Hepatocyte (in vitro differentiated cells): ENCODE data around the gene CALML6. TPM values are rescaled to one million over a fixed set of nuclear protein-coding genes. Genes with fewer than 3 reads are reported as not detected.

Source experiments
- DNase-seq: peaks from one replicate; pipeline ENCODE4 v3.0.0-alpha.2; 2016; ENCODE audit warnings: low spot score
- H2AFZ ChIP-seq: fragments of 200-600 bp; sonication (generic); 2 replicates; pipeline ENCODE4 v1.6.0; 2016; ENCODE audit warnings: antibody characterized with exemption, mild to moderate bottlenecking
- H3K27ac ChIP-seq: fragments of 200-600 bp; sonication (generic); 2 replicates; pipeline ENCODE4 v1.5.1; 2016; ENCODE audit warnings: mild to moderate bottlenecking
- H3K27me3 ChIP-seq: fragments of 200-600 bp; sonication (generic); 2 replicates; pipeline ENCODE4 v1.6.1; 2016
- H3K36me3 ChIP-seq: fragments of 200-600 bp; sonication (generic); replicated peaks from 2 replicates; pipeline ENCODE4 v1.5.1; 2016; ENCODE audit warnings: low read depth; ENCODE audit not compliant: insufficient read depth
- H3K4me1 ChIP-seq: fragments of 200-600 bp; sonication (generic); 2 replicates; pipeline ENCODE4 v1.5.1; 2016; ENCODE audit warnings: mild to moderate bottlenecking, moderate library complexity; ENCODE audit not compliant: insufficient read depth
- H3K4me2 ChIP-seq: fragments of 200-600 bp; sonication (generic); 2 replicates; pipeline ENCODE4 v1.6.0; 2016
- H3K4me3 ChIP-seq: fragments of 200-600 bp; sonication (generic); 2 replicates; pipeline ENCODE4 v1.5.1; 2016; ENCODE audit warnings: mild to moderate bottlenecking
- H3K79me2 ChIP-seq: fragments of 200-600 bp; sonication (generic); 2 replicates; pipeline ENCODE4 v1.6.0; 2017; ENCODE audit warnings: mild to moderate bottlenecking
- H3K9me2 ChIP-seq: fragments of 200-600 bp; sonication (generic); replicated peaks from 2 replicates; pipeline ENCODE4 v1.6.0; 2017; ENCODE audit warnings: mild to moderate bottlenecking; ENCODE audit not compliant: insufficient read depth
- H3K9me3 ChIP-seq: fragments of 200-600 bp; sonication (generic); 2 replicates; pipeline ENCODE4 v1.5.1; 2016; ENCODE audit warnings: low read depth, mild to moderate bottlenecking
- H4K20me1 ChIP-seq: fragments of 200-600 bp; sonication (generic); 2 replicates; pipeline ENCODE4 v1.6.0; 2016; ENCODE audit warnings: mild to moderate bottlenecking; ENCODE audit not compliant: insufficient read depth, poor library complexity, severe bottlenecking
- EZH2 ChIP-seq: fragments of 200-600 bp; sonication (generic); IDR thresholded peaks from 2 replicates; pipeline ENCODE4 v1.6.1; 2016; ENCODE audit warnings: antibody characterized with exemption, mild to moderate bottlenecking, borderline replicate concordance
- EZH2phosphoT487 ChIP-seq: fragments of 200-600 bp; sonication (generic); IDR thresholded peaks from one replicate; pipeline ENCODE4 v1.6.1; 2018; ENCODE audit warnings: antibody characterized with exemption, mild to moderate bottlenecking, low read depth, moderate library complexity; ENCODE audit not compliant: unreplicated experiment, severe bottlenecking
- WGBS: methylation state at CpG from one replicate; pipeline ENCODE4 v1.1.6; 2016; ENCODE audit warnings: low lambda C conversion rate; ENCODE audit errors: missing lambda C conversion rate; 5-methylcytosine and 5-hydroxymethylcytosine counted together
- polyA plus RNA-seq: library from polyadenylated mRNA; unstranded; fragments of >200 nt; fragmentation: Nextera tagmentation; extraction: Ambion mirVana; gene quantifications from 2 replicates; pipeline ENCODE4 v1.2.1, GENCODE V29; 2016
- total RNA-seq: library from RNA; depleted of rRNA; stranded (reverse); fragments of >200 nt; gene quantifications from 2 replicates; pipeline ENCODE4 v1.2.3, GENCODE V29; 2014
- TF ChIP-seq, protein P1 (sequence below): fragments of 200-600 bp; sonication (generic); IDR thresholded peaks from 2 replicates; pipeline ENCODE4 v1.5.1; 2016; ENCODE audit warnings: antibody characterized with exemption, mild to moderate bottlenecking; ENCODE audit not compliant: poor library complexity

Gene CALML6
- total and polyA plus RNA-seq, 2 experiments from 2014 or later: 0.33 to 0.53 TPM

- no peak overlapping the region for H2AFZ ChIP-seq
- H3K9me3 ChIP-seq: no peaks in the 10 kb centered on the region
- H3K79me2 ChIP-seq: no peaks in the 10 kb centered on the region
- WGBS: 92% methylated on average over 39 of the region's 45 CpGs
- no peak for DNase-seq
- H3K4me3 ChIP-seq: no peak overlapping the region
- H3K9me2 ChIP-seq: no peaks in the 10 kb centered on the region
- no peak overlapping the region for H3K4me2 ChIP-seq
- no peaks in the 10 kb centered on the region for H4K20me1 ChIP-seq
- H3K36me3 ChIP-seq: no peaks in the 10 kb centered on the region
- H3K4me1 ChIP-seq: no peaks in the 10 kb centered on the region
- no peak for TF ChIP-seq EZH2
- no peak for TF ChIP-seq EZH2phosphoT487
- TF ChIP-seq, protein P1, sequence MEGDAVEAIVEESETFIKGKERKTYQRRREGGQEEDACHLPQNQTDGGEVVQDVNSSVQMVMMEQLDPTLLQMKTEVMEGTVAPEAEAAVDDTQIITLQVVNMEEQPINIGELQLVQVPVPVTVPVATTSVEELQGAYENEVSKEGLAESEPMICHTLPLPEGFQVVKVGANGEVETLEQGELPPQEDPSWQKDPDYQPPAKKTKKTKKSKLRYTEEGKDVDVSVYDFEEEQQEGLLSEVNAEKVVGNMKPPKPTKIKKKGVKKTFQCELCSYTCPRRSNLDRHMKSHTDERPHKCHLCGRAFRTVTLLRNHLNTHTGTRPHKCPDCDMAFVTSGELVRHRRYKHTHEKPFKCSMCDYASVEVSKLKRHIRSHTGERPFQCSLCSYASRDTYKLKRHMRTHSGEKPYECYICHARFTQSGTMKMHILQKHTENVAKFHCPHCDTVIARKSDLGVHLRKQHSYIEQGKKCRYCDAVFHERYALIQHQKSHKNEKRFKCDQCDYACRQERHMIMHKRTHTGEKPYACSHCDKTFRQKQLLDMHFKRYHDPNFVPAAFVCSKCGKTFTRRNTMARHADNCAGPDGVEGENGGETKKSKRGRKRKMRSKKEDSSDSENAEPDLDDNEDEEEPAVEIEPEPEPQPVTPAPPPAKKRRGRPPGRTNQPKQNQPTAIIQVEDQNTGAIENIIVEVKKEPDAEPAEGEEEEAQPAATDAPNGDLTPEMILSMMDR: no peak
- no peaks in the 10 kb centered on the region for H3K27me3 ChIP-seq
- H3K27ac ChIP-seq: no peak overlapping the region
Measured at GRCh38 chr1:1942753-1943656, 27.9 kb downstream of the CALML6 start.

DNA sequence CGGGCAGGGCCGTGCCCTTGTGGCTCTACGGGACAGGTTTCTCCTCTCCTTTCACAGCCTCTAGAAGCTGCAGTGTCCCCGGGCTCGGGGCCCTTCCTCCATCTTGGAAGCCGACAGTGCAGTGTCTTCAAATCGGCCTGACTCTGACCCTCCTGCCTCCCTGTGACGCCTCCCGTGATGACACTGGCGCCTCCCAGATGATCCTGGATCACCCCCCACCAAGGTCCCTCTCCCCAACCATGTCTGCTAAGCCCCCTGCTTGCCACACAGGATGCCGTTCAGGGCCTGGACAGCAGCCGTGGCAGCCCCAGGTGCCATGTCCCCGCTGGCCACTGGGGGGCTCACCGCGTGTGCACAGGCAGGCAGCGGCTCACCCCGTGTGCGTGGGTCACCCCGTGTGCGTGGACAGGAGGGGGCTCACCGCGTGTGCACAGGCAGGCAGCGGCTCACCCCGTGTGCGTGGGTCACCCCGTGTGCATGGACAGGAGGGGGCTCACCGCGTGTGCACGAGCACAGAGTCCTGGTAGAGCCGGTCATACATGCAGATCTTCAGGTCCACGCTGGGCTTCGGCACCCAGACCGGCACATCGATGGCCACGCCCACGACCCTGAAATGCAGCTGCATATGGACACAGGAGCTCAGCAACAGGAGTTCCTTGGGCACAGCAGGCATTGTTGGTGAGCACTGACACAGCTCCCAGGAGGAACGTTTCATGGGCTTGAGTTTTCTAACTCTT, 28.9 kb downstream of the CALML6 start:
- H4K20me1 ChIP-seq: no peaks in the 10 kb centered on the region
- H3K4me2 ChIP-seq: peak overlapping the region; percentile 93
- peak; percentile 78 for DNase-seq
- no peak overlapping the region for H3K27ac ChIP-seq
- no peak overlapping the region for H3K4me3 ChIP-seq
- no peaks in the 10 kb centered on the region for H3K4me1 ChIP-seq
- no peaks in the 10 kb centered on the region for H3K79me2 ChIP-seq
- no peaks in the 10 kb centered on the region for H3K9me3 ChIP-seq
- no peaks in the 10 kb centered on the region for H3K9me2 ChIP-seq
- H3K27me3 ChIP-seq: no peaks in the 10 kb centered on the region
- TF ChIP-seq, protein P1: peak; percentile 86
- TF ChIP-seq EZH2phosphoT487 (no peak), EZH2 (no peak)
- H2AFZ ChIP-seq: peak overlapping the region; percentile 73
- no peaks in the 10 kb centered on the region for H3K36me3 ChIP-seq
- 18% methylated on average over 35 of the region's 37 CpGs for WGBS

GRCh38 chr1:1945782-1946393, 30.8 kb downstream of the CALML6 start:
- 92% methylated on average over 28 of the region's 29 CpGs for WGBS
- Histone ChIP-seq H3K4me2 (no peak overlapping the region), H3K36me3 (no peaks in the 10 kb centered on the region)

More at GRCh38 chr1:1945782-1946393, 30.8 kb downstream of the CALML6 start:
- no peaks in the 10 kb centered on the region for H4K20me1 ChIP-seq
- no peaks in the 10 kb centered on the region for H3K4me1 ChIP-seq
- TF ChIP-seq, protein P1: no peak
- TF ChIP-seq EZH2 (no peak), EZH2phosphoT487 (no peak)
- no peak for DNase-seq
- H3K4me3 ChIP-seq: no peak overlapping the region
- H3K27ac ChIP-seq: no peak overlapping the region
- H3K79me2 ChIP-seq: no peaks in the 10 kb centered on the region
- no peaks in the 10 kb centered on the region for H3K27me3 ChIP-seq
- no peaks in the 10 kb centered on the region for H3K9me3 ChIP-seq
- no peak overlapping the region for H2AFZ ChIP-seq
- H3K9me2 ChIP-seq: no peaks in the 10 kb centered on the region
